DOHH2 (cell line): ENCODE results near the gene FAM131C.

Source experiments
- EZH2phosphoT487 ChIP-seq: fragments of 200-600 bp; sonication (generic); IDR thresholded peaks from 2 replicates; pipeline ENCODE4 v1.6.1; 2017; ENCODE audit warnings: borderline replicate concordance, mild to moderate bottlenecking, antibody characterized with exemption, low read length, moderate library complexity, mixed read lengths
- TF ChIP-seq, protein P1 (sequence below): fragments of 200-600 bp; sonication (generic); IDR thresholded peaks from one replicate; pipeline ENCODE4 v1.5.1; 2014; ENCODE audit warnings: antibody characterized with exemption, mild to moderate bottlenecking, low read depth, low read length; ENCODE audit not compliant: poor library complexity, severe bottlenecking

DNA sequence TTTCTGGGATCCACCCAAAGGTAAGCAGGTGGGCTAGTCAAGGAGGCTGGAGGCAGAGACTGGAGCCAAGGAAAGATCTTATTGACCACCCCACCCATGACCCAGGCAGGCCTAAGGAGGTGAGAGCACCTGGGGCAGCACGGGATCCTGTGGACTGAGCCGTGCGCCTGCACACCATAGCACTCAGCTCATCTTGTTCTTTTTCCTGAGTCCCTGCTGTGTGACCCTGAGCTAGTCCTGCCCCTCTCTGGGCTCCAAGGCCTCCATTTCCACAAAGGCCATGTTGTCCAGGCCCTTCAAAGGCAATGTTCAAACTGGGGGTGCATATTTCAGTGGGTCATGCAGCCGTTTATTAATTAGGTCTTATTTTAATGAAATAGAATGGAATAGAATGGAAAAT is 7.2 kb downstream of the FAM131C start:
- TF ChIP-seq, protein P1, sequence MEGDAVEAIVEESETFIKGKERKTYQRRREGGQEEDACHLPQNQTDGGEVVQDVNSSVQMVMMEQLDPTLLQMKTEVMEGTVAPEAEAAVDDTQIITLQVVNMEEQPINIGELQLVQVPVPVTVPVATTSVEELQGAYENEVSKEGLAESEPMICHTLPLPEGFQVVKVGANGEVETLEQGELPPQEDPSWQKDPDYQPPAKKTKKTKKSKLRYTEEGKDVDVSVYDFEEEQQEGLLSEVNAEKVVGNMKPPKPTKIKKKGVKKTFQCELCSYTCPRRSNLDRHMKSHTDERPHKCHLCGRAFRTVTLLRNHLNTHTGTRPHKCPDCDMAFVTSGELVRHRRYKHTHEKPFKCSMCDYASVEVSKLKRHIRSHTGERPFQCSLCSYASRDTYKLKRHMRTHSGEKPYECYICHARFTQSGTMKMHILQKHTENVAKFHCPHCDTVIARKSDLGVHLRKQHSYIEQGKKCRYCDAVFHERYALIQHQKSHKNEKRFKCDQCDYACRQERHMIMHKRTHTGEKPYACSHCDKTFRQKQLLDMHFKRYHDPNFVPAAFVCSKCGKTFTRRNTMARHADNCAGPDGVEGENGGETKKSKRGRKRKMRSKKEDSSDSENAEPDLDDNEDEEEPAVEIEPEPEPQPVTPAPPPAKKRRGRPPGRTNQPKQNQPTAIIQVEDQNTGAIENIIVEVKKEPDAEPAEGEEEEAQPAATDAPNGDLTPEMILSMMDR = no peak
- no peak for TF ChIP-seq EZH2phosphoT487
